RPMI7951 (cell line): Measurements from ENCODE around the gene TNS1. TPM values are rescaled to one million over a fixed set of nuclear protein-coding genes. Genes with fewer than 3 reads are reported as not detected.

Source experiments
- DNase-seq: peaks from one replicate; pipeline ENCODE4 v3.0.0-alpha.2; 2012; ENCODE audit warnings: low read depth
- total RNA-seq: library from RNA; depleted of rRNA; stranded (reverse); fragments of >200 nt; shearing (Covaris generic); gene quantifications from 2 replicates; pipeline ENCODE4 v1.2.3, GENCODE V29; 2014

TNS1 gene
- total RNA-seq, 1 experiment from 2014 or later = 2.5 TPM

DNA sequence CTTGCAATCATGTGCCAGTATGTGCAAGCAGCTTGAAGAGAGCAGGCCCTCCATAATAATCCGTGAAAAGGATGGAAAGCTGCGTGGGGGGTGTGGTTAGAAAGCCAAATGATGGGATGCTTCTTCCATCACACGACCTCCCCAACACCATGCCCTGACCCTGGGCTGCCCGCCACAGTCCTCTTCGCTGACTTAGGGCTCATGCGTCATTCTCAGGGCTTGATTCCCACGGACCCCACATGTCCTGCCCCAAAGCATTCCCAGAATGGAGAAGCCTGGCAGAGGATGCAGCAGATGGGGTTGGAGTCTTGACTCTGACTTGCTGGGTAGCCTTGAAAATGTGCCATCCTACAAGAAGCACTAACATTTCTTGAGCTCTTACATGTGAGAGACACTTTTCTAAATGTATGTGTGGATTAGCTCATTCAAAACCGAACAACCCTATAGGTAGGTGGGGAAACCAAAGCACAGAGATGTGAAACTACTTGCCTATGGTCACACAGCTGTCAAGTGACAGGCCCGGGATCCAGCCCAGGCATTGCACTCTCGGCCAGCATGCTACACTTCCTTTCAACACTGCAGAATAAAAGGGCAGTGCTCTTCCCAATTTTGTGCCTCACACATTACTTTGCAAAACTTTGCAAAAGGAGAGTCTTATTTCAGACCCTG lies 3.7 kb downstream of the TNS1 start:
- no peak for DNase-seq

- DNase-seq = no peak
Measured at GRCh38 chr2:217997510-217997909, 5.3 kb downstream of the TNS1 start.

DNA sequence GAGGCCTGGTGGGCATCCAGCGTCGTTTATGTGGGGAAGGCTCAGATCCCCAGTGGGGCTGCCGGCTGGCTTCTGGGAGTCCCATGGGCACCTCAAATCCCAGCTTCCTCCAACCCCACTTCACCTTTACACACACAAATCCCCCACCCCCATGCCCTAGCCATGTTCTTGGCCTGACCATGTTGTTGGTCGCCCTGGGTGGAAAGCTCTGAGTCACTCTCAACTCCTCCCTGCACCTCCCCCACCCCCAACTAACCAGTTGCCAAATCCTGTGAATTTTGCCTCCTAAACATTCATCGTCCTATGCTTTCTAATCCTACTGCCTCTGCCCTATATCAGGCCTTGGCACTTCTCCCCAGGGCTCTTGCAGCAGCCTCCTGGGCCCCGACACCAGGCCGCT lies 6.4 kb downstream of the TNS1 start:
- DNase-seq = peak; percentile 70

GRCh38 chr2:217995731-217996231 lies 7.0 kb downstream of the TNS1 start:
- peak; percentile 64 for DNase-seq

- peak; percentile 68 for DNase-seq
Measured at GRCh38 chr2:217994776-217995274, 8.0 kb downstream of the TNS1 start.

DNA sequence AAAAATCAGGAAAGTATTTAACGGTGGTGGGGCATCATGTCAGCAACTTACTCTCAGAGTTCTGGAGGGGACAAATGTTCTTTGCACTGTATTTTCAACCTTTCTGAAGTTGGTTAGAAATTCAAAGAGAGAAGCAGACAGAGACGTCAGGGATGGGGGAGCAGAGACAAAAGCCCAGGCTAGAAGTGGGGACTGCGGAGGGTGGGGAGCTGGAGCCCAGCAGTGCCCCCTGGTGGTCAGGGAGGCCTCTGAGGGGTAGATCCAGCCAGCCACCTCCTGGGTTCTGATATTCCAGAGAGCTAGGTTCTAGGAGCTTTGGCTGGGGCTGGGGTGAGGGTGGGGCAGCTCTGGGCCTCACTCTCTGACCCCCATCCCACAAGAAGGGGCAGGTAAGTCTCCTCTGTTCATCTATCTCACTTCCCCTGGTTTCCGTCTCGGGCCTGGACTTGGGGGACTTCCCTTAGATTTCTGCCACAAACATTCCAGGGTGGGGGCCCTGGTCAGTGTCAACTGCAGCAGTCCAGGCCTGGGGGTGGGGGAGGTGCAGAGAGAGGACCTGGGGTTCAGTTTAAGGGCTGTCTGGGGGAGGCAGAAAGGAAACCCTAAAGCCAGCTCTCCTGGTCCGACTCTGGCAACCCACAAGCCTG lies 8.9 kb downstream of the TNS1 start:
- no peak for DNase-seq

DNA sequence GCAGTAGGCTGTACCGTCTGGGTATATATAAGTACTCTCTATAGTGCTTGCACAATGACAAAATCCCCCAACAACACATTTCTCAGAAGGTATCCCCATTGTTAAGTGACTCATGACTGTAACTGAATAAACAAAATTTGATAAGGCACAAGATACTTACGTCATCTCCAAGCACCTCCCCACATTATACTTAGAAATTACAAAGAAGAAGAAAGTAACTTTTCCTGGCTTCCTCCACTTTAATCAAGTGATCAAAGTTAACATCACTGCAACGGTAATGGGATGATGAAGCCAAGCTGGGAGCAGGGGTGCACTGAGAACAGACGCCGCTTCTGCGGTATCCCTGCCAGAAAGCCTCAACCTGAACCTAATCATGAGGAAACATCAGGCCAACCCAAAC lies 9.7 kb downstream of the TNS1 start:
- no peak for DNase-seq

DNA sequence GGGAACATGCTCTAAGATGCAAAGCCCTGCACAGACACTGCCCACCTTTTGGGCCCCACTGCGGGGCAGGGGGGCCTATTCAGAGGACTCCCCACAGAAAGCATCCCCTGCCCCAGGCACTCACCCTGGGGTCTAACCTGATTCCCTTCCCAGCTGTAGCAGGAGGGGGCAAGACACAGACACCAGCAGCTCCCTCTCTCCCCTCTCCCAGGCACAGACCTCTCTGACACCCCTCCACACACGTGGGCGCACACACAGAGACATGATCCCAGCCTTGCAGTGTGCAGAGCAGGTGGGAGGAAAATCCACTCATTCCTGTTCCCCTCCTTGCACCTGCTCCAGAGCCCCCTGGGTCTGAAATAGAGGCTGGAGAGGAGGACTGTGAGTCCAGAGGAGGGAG lies 10.7 kb downstream of the TNS1 start:
- no peak for DNase-seq

- DNase-seq = no peak
Measured at GRCh38 chr2:217990791-217991465, 11.9 kb downstream of the TNS1 start.

GRCh38 chr2:217990389-217990788 lies 12.4 kb downstream of the TNS1 start:
- DNase-seq = no peak

- no peak for DNase-seq
Measured at GRCh38 chr2:217989221-217989948, 13.4 kb downstream of the TNS1 start.

GRCh38 chr2:217988840-217989204 lies 14.0 kb downstream of the TNS1 start:
- no peak for DNase-seq

DNA sequence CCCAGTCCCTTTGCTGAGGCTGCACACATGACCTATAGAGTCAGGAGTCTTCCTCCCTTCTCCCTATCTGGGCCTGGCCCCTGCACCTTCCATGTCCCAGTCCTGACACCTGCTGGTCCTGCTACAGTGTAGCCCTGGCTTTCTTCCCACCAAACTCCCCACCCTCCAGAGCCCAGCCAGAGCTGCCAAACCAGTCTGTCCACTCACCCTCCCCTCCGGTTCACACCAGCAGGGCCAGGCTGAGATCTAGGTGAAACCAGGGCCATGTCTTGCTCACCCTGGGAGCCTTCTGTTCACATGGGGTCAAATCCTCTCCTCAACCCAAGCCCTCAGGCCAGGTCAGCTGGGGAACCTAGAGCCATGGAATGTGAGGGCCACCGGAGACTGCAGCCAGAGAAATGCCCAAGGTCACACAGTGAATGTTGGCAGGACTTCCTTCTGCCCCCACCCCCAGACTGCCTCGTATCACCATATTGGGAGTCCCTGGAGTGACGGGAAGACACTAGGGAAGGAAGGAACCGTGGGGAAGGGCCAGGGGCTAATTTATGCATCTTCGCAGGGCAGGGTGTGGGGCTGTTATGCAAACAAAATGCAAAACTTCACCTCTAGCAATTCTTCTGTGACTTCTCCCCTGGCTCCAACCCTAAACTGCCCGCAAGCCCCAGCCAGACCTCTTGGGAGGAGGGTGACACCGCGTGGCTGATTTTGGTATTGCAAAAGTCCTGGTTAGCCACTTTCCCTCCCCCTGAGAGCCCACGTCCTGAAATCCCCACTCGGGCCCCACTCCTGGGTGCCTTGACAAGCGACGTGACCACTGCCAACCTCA lies 14.6 kb downstream of the TNS1 start:
- peak; percentile 54 for DNase-seq

DNA sequence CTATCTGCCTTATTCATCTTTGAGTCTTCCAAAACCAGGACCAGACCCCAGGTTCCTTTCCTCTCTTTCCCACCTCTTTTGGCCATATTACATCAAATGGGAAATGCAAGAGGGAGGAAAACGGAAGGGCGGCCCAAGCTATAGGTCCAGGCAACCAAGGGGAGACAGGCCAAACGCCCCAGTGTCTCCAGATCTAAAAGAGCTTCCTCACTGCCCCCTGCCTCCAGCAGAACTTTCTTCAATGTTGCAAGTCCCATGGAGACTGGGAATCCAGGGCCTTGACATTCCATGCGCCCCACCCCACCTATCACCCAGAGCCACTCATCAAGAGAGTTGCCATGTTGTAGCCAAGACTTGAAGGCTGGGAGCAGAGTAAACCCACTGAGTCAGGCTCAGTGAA lies 15.4 kb downstream of the TNS1 start:
- no peak for DNase-seq

DNA sequence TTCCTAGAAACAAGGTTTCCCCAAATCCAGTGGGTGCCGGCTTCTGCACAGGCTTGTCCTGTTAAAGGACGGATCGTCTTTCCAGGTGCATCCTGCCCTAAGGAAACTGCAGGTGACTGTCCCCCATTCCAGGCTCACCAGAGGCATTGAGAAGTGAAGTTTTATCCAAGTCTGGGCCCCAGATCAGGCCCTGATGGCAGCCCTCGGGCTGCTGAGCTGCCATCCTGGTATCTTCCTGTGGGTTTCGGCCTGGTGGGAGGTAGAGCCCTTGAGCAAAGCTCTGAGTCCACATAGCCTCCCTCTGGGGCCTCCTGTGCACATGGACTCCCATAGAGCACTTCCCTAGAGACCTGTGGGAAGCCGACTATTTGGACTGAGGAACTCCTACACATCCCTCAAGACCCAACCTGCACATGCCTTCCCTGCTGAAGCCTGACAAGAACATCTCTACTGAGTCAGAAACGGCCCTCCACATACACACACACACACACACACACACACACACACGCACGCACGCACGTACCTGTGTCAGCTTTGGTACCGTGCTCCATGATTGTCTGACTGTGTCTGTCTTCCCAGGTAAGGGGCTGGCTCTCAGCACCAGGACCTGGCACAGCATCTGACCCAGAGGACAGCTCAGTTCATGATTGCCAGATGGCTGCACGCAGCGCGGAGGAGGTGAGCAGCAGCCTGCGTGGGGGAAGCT lies 16.4 kb downstream of the TNS1 start:
- DNase-seq = no peak

GRCh38 chr2:217983276-217984233 lies 19.2 kb downstream of the TNS1 start:
- DNase-seq = no peak

DNA sequence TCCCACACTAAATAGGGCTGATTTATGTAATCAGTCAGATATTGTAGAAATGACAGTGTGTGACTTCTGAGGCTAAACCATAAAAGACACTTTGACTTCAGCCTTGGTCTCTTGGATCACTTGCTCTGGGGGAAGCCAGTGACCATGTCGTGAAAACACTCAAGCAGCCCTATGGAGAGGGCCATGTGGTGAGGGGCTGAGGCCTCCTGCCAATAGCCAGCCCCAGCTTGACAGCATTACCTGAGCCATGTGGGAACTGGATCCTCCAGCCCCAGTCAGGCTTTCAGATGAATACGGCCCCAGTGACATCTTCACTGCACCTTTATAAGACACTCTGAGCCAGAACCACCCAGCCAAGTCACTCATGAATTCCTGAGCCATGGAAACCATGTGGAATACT lies 20.8 kb downstream of the TNS1 start:
- DNase-seq = no peak

DNA sequence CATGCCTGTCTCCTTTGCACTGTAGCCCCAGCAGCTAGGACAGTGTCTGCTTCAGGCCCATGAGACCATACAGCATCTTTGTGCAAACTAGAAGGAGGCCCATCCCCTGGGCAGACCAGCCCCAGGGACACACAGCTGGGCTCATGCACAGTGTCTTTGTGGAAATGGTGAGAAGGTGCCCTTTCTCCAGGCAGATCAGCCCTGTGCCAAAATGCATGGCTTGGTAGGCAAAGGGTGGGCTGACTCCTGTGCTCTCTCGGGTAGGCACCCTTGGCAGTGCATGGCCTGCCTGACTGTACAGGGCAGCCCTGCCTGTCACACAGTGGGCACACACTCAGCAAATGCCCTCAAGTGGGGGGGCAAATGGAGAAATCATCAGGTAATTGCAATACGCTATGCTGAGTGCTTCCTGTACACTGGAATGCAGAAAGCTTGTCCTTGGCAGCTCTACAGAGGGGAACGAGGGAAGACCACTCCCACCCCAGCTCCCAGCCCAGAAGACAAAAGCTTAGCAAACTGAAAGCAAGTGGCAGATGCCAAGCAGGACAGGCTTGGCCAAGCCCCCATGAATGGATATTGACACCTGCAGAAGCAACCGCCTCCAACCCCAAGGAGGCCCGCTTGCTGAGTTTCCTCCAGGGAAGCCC lies 21.6 kb downstream of the TNS1 start:
- no peak for DNase-seq

DNA sequence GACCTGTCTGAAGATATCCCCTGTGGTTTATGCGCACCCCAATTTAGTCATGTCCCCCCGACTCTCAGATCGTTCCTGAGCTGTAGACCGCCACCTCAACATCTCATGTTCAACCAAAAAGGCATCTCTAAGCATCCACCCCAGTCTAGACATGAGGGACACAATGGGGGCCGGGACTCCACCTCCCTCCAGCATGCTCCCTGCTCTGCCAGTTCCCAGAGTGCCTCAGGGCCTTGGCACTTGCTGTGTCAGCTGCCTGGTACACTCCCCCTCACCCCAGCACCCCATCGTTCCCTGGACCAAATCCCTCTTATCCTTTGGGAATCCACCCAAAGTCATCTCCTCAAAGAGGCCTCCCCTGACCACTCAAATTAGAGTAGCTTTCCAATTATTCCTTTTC lies 22.2 kb downstream of the TNS1 start:
- no peak for DNase-seq
